ENCODE measurements around the gene MEPE.
"Not testable (repeated sequence)": the region's sequence is repeated elsewhere in the genome, so short reads cannot be mapped to it uniquely, and the experiment has no call there.

The MEPE gene

DNA sequence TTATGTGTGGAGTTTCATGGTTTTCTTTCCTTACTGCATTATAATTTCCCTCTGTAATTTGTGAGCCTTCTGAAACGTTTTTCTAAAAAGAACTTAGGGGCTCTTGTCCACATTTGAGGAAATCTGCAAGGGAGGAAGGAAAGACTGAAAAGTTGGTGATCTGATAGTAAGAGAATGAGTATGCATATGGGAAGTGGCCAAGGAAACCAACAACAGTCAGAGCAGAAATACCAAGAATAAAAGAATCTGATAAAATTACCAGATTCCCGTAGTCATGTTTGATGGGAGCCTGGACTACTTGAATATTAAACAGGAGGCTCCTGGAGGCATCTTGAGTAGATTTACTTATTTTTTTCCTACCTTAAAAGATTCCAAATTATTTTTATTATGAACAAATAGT lies 50.1 kb downstream of the MEPE start:
- no peak overlapping the region for H3K4me3 Mint-ChIP-seq
- DNase-seq (no peak), ATAC-seq (no peak)
- no peaks in the 10 kb centered on the region for H3K36me3 Mint-ChIP-seq (ENCODE audit: low read depth)
- H3K27ac Mint-ChIP-seq, result no peak overlapping the region
- H3K9me3 Mint-ChIP-seq, result no peaks in the 10 kb centered on the region
- peaks cover 21% of the 10 kb centered on the region for H3K27me3 Mint-ChIP-seq
- peaks cover 6% of the 10 kb centered on the region for H3K4me1 Mint-ChIP-seq

DNA sequence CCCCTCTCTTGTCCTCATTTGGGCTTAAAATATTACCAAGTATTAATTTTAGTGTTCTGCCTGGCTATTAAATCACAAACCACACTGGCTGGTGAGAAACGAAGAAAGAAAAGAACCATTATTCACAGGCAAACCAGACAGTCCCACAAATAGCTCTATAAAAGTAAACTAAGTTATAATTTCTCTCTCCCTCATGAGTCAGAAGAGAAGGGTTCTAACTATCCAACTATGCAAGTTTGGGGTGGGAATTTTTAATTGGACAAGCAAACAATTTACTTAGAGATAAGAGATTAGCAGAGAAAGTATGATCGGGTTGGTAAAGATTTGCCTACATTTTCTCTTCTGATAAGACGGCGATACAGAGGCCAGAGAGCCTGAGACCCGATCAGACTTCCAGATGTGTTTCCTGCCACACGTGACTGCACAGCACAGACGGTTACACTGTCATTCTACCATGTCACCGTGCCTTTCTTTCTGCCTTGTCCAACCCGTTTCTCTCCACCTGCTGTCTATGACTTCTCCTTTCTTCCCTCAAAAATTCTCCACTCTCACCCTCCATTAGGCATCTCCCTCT lies 52.3 kb downstream of the MEPE start:
- Mint-ChIP-seq H3K9me3 (peaks cover 5% of the 10 kb centered on the region), H3K27me3 (peaks cover 15% of the 10 kb centered on the region), H3K27ac (no peak overlapping the region), H3K36me3 (ENCODE audit: low read depth) (no peaks in the 10 kb centered on the region), H3K4me3 (no peak overlapping the region), H3K4me1 (peaks cover 6% of the 10 kb centered on the region)
- no peak for ATAC-seq
- DNase-seq, result no peak

DNA sequence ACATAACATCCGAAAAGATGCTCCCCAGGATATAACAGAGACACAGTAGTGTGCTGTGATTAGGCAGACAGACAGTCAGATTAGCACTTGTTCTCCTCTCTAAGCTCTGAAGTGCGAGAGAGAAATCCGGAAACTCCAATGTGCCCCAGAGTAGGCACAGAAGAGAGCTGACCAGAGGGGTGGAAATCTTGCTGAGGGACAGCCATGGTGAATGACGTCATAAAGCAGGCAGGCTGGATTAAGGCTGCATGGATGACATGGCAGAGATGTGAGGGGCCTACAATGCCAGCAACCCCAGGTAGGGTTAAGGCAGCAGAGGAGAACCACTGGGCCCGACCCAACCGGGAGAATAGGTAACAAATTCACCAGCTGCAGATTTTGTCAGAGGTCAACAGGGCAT lies 53.3 kb downstream of the MEPE start:
- DNase-seq, result no peak
- Mint-ChIP-seq H3K27ac (no peak overlapping the region), H3K27me3 (peaks cover 15% of the 10 kb centered on the region), H3K4me3 (no peak overlapping the region), H3K36me3 (ENCODE audit: low read depth) (no peaks in the 10 kb centered on the region), H3K4me1 (peaks cover 12% of the 10 kb centered on the region), H3K9me3 (peaks cover 5% of the 10 kb centered on the region)
- no peak for ATAC-seq

DNA sequence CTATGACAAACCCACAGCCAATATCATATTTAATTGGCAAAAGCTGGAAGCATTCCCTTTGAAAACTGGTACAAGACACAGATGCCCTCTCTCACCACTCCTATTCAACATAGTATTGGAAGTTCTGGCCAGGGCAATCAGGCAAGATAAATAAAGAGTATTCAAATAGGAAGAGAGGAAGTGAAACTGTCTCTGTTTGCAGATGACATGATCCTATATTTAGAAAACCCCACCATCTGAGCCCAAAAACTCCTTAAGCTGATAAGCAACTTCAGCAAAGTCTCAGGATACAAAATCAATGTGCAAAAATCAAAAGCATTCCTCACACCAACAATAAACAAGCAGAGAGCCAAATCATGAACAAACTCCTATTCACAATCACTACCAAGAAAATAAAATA lies 58.0 kb downstream of the MEPE start:
- H3K9me3 Mint-ChIP-seq; H3K27ac Mint-ChIP-seq; H3K4me1 Mint-ChIP-seq; H3K36me3 Mint-ChIP-seq (ENCODE audit: low read depth); DNase-seq; H3K4me3 Mint-ChIP-seq; ATAC-seq: not testable (repeated sequence)
- H3K27me3 Mint-ChIP-seq, result peaks cover 19% of the 10 kb centered on the region

DNA sequence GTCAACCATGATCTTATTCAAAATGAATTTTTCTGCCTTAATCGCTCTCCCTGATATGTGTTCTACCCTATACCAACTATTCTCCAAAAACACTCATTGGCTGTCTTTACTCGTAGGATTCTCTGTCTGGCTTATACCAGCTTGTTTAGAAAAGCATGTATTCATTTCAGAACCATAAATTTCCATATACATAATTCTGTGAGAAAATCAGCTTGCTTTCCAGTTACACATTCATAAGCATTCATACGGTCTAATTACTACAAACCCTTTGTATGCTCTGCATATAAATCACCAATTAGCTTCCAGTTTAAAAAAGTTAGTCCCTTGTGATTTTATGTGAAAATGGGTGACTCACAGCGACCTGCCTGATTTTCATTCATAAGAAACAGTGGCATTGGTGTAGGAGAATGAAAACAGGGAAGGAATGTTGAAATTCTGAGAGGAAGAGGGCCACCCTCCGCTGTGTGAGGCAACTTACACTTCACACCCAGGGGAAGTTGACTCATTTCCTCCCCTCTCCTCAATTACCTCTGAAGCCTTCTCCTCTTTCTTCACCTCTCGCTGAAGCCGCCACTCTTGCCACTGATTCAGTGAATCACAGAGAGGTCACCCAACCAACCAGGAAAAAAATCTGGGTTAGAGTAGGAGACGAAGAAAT lies 63.3 kb downstream of the MEPE start:
- peaks cover 17% of the 10 kb centered on the region for H3K4me1 Mint-ChIP-seq
- peaks cover 5% of the 10 kb centered on the region for H3K9me3 Mint-ChIP-seq
- ATAC-seq, result peak; percentile 92
- no peak overlapping the region for H3K4me3 Mint-ChIP-seq
- peak; percentile 22 for DNase-seq
- H3K27me3 Mint-ChIP-seq, result peaks cover 26% of the 10 kb centered on the region
- H3K36me3 Mint-ChIP-seq (ENCODE audit: low read depth), result peaks cover 2% of the 10 kb centered on the region
- H3K27ac Mint-ChIP-seq, result no peak overlapping the region
